ENCODE measurements around the gene DENND2D.

Gene DENND2D

GRCh38 chr1:111199881-111200801, at the start of gene DENND2D:
Gene DENND2D, minus strand, starts transcription at chr1:111200646. Its CDS starts 187 bp downstream, at chr1:111200459.
- DNase-seq (ENCODE audit: low read depth): no peak

GRCh38 chr1:111249960-111250359, 49.5 kb upstream of the DENND2D start:
- no peak for DNase-seq (ENCODE audit: low read depth)

- DNase-seq (ENCODE audit: low read depth): no peak
Measured at GRCh38 chr1:111247125-111247838, 46.8 kb upstream of the DENND2D start.

- DNase-seq (ENCODE audit: low read depth): no peak
Measured at GRCh38 chr1:111242805-111243523, 42.5 kb upstream of the DENND2D start.

GRCh38 chr1:111241797-111242196, 41.4 kb upstream of the DENND2D start:
- no peak for DNase-seq (ENCODE audit: low read depth)

DNA sequence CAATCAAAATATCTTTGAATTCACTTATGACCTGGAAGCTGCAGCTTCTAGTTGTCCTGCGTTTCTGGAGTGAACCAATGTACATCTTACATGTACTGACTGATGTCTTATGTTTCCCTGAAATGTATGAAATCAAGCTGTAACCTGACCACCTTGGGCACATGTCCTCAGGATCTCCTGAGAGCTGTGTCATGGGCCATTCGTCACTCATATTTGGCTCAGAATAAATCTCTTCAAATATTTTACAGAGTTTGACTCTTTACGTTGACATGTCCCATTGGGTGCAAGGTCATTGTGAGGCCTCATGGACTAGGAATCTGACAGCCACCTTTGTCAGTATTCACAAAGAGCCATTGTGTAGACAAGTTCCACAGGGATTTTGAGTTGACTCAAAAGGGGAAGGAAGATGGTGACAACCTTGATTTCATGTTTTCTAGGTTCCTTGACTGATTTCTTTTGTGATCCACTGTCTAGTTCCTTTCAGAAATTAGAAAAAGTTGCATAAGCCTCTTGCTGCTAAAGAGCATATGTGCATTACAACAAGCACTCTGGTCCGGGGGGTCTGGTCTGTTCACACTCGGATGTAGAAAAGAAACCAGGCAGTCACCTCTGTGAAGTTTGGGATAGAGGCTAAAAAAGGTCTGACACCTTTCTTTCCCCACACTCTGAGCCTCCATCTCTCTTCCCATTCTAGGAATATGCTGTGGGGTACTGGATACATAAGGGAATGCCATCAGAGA, 37.8 kb upstream of the DENND2D start:
- no peak for DNase-seq (ENCODE audit: low read depth)

DNA sequence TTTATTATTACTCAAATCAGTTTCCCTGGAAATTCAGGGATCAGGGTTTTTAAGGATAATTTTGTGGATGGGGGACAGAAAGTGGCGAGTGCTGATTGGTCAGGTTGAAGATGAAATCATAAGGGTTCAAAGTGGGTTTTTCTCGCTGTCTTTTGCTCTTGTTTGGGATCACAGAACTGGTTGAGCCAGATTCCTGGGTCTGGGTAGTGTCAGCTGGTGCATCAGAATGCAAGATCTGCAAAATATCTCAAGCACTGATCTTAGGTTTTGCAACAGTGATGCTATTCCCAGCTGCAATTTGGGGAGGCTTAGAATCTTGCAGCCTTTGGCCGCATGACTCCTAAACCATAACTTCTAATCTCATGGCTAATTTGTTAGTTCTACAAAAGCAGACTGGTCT, 36.4 kb upstream of the DENND2D start:
- no peak for DNase-seq (ENCODE audit: low read depth)

DNA sequence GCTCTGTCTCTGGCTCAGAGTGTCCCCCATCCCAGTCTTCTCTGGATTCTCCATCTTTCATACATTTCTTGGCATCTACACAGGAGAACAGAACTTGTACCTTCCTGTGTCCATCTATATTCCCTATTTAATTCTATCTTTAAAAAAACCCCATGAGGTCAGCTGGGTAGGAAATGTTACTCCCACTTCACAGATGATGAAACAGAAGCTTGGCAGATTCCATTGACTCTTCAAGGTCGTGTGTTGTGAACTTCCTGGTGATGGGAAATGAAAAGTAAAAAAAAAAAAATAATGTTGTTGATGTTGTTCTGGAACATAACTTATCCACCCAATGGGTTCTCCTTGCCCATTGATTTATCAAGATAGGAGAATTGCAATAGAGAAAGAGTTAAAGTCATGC, 35.9 kb upstream of the DENND2D start:
- DNase-seq (ENCODE audit: low read depth): no peak

GRCh38 chr1:111234866-111235265, 34.4 kb upstream of the DENND2D start:
- no peak for DNase-seq (ENCODE audit: low read depth)

DNA sequence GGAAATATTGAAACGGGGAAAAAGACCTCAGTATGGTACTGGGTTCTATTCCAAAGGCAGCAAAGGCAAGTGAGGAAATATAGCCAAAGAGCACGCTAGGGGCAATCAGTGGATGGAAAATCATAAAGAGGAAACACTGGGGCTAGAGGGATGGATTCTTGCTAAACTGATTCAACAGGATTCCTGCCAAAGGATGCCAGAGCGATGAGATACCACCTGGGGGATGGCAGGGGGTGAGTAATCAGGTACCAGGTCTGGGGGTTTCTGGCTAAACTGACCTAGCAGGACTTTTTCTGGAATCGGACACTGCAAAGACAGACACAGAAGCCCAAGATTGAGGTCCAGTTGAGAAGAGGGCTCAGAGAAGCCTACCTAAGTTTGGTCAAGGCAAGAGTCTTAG, 33.8 kb upstream of the DENND2D start:
- no peak for DNase-seq (ENCODE audit: low read depth)

DNA sequence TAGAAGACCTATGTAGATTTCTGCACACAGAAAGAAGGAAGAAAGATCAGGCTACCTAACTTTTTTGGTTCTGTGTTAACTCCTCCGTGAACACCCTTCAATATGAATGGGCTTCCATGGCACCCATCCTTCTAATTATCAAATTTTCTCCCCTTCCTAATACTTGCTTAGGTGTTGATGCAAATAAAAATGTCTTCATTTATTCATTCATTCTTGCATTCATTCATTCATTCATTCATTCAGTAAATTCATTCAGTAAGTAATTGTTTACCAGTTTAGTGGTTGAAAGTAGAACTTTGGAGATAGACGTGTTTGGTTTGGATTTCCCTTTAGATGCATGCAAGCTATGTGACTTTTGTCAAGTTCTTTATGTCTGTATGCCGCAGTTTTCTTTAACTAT, 31.7 kb upstream of the DENND2D start:
- no peak for DNase-seq (ENCODE audit: low read depth)

DNA sequence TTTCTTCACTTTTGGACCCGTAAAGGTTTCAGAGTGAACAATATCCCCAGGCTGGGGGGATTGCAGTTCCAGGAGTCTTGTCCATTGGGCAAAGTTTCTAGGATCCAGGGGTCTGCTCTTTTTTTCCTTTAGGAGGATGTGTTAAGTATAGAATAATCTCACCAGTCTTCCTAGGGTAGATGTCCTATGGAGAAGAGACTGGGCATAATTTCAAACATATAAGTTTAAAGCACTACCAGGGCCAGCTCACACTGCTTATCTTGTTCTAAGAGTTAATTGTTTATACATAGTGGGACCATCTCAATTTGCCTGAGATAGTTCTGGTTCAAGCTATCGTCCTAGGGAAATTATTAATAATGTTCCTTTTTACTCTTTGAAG, 28.3 kb upstream of the DENND2D start:
- no peak for DNase-seq (ENCODE audit: low read depth)

GRCh38 chr1:111227851-111228747, 27.7 kb upstream of the DENND2D start:
- no peak for DNase-seq (ENCODE audit: low read depth)

GRCh38 chr1:111227434-111227833, 27.0 kb upstream of the DENND2D start, which contains the start of gene CHI3L2:
Gene CHI3L2, plus strand, starts transcription at chr1:111227713. Its CDS starts 17 bp downstream, at chr1:111227730.
- no peak for DNase-seq (ENCODE audit: low read depth)

DNA sequence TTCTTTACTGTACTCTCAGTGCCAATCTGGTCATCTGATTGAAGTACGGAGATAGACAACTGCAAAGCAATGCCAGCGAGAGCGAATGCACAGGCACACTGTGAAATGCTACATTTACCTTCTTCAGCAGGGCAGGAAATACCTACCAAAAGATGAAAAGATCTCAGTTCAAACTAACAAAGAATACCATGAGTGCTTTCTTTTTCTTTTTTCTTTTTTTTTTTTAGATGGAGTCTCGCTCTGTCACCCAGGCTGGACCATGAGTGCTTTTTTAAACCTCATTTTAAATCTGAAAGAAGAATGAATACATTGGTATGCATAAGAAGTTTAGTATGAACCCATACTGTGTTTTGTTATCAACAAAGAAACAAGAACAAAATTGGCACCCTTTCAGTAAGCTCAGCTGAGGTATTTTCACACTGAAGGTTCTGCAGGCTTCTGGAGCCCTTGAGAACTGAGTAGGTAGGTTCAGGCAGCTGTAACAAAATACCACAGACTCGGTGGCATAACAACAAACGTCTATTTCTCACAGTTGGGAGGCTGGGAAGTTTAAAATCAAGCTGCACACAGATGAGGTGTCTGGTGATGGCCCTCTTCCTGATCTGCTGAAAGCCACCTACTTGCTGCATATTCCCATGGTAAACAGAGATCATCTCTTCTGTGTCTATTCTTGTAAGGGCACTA, 25.4 kb upstream of the DENND2D start:
- no peak for DNase-seq (ENCODE audit: low read depth)

DNA sequence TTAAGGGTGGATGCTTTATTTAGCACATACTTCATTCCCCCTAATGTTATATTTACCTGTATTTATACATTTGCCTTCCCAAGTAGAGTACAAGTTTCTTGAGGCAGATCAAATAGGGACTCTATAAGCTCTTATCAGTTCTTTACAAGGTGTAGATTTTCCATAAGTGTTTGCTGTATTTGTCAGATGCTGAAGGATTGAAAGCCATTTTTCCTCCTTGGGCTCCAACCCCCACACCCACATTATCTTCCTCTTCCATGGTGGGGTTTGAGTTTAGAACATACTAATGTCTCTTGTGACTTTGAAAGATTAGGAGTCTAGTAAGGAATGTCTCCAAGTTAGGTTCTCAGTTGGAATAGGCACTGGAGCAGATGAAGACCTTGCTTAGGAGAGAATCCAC, 24.6 kb upstream of the DENND2D start:
- no peak for DNase-seq (ENCODE audit: low read depth)

DNA sequence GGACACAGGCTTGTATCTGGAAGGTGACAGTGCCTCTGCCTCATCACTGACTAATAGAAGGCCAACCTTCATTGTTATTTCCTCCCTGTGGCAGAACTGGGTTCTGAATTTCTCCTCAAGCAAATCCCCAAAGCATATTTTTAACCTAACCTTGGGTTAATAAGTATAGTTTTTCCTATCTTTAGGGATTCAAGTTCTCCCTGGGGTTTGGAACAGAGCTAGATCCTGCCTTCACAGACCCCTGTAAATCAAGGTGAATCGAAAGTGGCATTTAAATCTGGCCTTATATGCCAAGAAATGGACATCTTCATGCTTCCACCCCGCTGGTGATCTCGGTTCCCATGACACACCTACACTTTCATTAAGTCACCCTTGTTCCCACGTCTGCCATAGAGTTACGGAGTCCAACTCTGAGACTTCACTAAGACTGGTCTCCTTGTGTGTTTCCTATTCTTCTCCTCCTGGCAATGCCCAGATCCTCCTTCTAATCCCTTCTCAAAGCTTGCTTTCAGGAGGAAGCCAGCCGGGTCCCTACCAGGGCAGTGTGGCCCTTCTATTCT, 22.8 kb upstream of the DENND2D start:
- DNase-seq (ENCODE audit: low read depth): no peak

DNA sequence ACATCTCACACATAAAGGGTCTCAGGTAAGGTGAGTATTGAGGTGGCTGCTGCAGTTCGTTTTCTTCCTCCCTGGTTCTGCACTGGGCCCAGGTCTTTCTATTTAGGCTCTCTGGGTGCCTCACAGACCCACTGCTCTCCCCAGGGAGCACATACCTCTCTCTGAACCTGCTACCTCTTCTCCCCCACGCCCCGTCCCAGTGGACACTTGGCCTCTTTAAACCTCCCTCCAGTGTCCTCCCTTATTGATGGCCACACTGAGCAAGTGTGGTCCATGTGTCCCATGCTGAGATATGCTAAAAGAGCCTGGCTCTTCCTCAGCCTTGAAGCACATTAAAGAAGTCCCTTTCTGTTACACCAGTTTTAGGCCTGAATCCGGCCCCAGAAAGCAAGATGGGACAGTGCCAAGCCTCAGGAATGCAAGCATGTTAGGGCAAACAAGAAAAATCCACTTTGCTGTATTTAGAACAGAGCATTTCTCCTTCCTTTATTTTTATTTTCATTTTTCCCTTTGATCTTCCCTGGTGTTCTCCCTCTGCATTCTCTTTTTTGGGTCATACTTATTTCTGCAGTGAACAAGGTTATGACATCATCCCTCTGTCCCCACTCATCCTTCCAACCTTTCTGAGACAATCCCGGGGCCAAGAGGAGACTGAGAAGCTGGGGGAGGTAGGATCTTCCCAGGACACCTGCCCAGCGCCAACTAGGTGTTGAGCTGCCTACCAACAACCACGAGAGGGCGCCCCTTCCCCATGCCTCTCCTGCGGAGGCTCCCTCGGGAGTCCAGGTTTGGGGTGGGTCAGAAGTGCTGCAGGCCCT, 22.1 kb upstream of the DENND2D start:
- DNase-seq (ENCODE audit: low read depth): no peak
